K562 (cell line): ENCODE measurements around the gene KLK1.

Source experiments
- RBM39 ChIP-seq: fragments of 200-400 bp; formaldehyde crosslinking; optimal IDR thresholded peaks from 2 replicates; pipeline ENCODE3; 2018; ENCODE audit warnings: low read depth, low read length
- SIN3B ChIP-seq: fragments of 450-650 bp; IDR thresholded peaks from 2 replicates; pipeline ENCODE4 v1.6.1; 2017; ENCODE audit warnings: low read depth, mild to moderate bottlenecking, moderate library complexity

- TF ChIP-seq RBM39, result no peak
- TF ChIP-seq SIN3B, result no peak
Observed at GRCh38 chr19:50861010-50861409, 37.4 kb upstream of the KLK1 start.
